Colon (tissue), 2 donors: Measurements from ENCODE around the gene BCL11B.

Experiments used
- FAIRE-seq: peaks from 2 replicates; lab custom pipeline; 2012; peaks lifted over from hg19 to GRCh38; lab: Jason Lieb, UNC
- donor health status: control.
- donor health status: control.

The BCL11B gene

DNA sequence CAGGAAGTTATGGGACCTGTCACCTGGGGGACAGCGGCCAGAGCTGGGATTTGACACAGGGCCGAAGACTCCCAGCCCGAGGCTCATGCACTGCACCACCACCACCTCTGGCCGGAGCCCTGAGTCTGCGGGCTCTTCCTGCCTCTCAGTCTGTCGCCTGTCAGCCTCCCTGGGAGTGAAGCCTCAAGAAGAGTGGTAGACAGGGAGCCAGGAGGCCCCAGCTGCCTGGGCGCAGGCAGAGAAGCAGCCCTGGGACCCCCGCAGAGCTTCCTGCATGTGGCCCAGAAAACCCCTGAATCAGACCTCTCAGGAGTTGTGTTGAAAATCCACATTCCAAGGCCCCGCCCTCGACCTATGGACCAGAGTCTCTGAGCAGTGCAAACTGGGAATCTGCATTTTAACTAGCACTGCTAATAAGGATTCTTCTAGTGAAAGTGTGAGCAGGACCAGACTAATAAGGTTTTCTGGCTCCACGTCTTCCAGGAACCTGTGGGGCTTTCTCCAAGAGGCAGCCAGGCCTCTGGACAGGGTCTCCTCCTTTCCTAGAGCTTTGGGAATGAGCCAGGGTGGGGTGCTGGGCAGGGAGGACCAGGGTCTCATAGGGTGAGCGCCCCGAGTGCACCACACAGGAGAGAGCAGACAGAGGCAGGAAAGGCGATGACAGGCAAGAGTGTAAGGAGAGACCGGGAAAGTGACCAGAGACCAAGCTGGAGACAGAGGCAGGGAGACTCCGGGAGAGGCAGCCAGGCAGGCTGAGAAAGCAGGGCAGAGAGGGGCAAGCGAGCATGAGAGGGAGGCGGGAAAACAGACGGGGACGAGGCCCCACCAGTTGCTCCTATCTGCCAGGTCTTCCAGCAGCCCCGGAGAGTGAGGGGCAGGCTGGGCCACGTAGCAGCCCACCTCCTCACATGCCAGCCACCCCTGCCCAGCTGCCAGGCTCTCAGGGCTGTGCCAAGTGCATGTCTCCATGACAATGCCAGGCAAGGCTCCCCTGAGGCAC lies 112.4 kb downstream of the BCL11B start:
- no peak for FAIRE-seq

DNA sequence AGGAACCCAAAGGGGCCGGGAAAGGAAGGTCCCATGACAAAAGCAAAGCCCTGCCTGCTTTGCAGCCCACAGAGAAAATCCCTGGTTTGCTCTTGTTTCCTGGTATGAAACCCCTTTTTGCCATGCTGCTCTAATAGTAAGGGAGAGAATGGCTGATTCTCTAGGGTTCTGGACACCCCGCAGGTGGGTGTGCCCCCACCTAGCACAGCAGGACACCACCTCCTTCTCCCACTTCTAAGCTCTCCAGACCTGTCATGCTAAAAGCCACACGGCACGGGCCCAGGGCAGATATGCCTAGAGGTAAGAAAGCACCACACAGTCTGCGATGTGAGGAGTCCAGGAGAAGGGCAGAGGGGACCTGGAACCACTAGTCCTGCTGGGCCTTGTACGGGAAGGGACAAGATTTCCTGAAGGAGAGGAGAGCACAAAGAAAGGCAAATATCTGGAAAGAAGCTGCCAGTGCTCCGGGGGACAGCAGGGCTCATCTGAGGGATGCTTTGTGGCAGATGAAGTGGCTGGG lies 113.3 kb downstream of the BCL11B start:
- no peak for FAIRE-seq

DNA sequence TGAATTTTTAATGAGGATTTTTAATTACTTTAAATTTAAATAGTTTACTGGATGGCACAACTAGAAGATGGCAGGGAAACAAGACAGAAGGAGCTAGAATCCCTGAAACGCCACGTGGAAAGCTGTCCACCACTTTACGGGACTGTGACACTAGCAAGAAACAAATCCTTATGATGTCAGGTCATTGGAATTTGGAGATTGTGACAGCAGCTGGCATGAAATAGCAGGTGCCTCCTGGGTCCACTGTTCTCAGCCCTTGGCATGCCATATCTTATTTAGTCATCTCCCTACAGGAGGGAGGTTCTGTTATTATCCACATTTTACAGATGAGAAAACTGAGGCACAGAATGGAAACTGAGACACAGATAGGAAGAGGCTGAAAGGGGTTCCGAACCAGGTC lies 113.8 kb downstream of the BCL11B start:
- no peak for FAIRE-seq

DNA sequence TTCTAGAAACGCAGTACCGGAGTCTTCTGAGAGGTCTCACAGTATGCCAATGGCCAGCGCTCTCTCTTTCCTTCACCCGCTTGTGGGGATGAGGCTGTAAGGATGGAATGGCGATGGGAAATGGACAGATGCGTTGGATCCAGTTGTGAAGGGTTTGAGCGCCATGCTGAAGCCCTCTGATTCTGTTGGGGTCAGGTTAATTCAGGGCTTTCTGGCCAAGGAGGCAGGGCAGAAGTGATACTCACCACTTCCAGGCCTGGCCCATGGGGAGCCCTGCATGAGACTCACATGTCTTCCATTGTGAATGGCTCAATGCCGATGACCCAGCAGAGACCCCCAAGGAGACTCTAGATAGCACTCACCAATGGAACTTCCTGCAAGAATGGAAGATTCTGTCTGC lies 114.3 kb downstream of the BCL11B start:
- no peak for FAIRE-seq

DNA sequence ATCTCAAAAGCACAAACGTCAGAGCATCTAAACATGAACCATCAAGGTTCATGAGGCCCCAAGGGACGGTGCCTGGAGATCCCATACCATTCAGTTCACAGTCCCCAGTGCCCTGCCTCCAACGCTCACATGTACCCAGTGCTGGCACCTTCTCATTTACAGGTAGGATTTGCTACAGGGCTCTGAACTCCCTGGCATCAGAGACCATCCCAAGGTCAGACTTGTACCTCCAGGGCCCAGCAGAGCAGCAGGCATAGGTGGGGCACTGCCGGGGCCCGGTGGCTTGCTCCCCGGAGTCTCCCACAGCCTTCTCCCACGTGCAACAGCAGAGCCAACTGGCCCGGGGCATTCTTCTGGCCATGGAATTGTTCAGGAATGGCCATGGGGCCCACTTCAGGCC lies 114.8 kb downstream of the BCL11B start:
- no peak for FAIRE-seq

DNA sequence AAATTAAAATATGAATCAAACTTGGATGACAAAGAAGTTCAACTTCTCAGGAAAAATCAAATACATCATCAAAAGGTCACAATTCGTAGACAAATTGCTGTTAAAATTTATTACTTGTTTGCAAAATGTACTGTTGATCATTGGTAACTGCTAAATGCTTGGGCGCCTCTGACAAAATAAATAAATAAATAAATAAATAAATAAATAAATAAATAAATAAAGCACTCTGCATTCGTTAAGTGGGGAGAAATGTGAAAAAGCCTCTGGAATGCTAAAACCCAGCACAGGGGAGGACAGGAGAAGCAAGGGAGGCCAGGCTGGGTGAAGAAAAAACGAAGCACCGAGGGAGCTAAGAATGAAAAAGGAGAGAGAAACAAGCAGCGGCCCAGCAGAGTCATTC lies 115.2 kb downstream of the BCL11B start:
- no peak for FAIRE-seq

DNA sequence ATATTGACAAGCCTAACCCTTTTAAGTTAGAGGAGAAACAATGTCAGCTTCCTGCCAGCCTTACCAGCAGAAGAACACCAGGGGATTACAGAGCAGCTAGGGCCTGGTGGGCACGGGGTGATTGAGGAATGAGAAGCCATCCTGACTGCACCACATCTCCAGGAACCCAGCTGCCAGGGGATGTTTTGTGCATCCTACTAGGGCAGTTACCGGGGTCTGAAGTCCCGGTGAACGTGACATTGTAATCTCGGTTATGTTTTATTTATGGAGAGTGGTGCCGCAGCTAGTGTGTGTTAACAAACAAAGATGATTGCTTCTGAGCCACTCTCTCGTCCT lies 115.9 kb downstream of the BCL11B start:
- FAIRE-seq = no peak

DNA sequence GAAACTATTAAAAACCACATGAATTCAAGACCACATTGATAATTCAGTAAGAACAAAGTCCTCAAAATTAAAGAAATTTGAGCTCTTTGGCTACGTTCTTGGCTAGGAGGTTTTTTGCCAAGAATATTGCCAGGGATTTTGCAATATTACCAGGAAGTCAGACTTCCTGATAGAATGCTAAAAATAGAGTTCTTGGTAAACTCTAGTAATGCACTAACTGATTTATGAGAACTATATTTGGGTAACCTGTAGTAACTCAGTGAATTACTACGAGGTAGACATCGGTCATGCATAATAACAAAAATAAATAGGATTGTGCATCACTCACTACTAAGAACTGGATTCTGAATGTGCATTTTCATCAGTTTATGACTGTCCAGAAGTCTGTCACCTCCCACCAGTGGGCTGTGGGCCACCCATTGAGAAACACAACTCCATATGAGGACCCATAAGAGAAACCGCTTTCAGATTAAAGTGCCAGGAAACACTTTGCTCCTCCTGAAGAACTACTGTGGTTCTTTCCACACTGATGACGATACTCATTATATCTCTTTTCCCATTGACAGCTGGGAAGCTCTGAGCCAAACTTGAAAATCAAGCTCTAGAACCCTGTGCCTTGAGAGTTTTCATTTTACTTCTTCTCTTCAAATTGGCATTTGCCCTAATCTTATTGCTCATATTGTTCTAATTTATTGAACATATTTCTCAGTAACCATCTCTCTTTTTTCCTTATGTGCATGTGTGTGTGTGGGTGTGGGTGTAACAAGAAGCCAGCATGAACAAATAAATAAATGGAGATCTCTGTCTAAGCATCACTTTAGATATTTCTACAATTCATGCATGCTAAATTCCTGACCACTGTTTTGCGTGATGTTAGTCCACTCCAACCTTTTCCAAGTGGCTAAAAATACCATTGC lies 116.6 kb downstream of the BCL11B start:
- no peak for FAIRE-seq

DNA sequence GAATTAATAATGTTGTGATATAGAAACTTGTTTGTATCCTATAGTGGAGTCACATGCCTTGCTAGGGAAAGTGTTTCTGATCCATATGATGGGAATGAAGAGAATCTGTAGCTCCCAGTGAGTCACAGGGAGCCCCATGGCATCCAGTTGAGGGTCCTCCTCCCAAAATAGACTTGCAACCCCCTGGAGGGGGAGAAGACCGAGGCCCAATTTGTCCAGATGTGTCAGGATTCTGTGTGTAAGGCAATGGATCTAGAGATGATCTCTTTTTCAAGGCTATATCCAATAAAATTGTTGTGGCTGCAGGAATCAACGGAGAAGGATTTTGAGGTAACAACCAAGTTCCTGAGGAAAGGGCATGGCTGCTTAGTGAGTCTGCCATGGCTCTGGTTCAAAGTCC lies 121.8 kb downstream of the BCL11B start:
- FAIRE-seq = no peak

DNA sequence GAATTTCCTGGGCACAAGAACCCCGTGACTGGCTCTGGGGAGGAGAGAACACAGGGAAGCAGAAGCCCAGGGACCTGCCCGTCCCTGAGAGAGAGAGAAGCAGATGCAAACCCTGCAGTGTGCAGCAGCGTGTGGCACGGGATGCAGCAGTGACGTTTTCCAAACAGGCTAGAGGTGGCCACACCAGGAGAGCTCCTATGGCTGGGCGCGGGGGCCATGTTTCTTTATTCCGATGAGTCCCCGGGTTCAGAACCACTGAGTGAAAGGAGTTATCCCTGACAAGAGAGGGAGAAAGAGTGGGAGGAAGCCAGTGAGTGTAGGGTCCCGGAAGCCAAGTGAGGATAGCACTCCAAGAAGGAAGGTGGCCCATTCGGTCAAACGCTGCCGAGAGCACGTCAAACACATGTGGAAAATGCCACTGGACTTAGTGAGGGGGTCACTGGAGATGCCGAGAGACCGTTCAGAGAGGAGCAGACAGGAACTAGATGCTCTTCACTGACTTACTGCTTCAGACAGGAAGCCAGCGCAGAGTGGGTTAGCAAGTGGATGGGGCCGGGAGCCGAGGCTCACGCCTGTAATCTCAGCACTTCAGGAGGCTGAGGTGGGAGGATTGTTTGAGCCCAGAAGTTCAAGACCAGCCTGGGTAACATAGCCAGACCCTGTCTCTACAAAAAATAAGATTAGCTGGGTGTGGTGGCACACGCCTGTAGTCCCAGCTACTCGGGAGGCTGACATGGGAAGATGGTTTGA lies 123.0 kb downstream of the BCL11B start:
- no peak for FAIRE-seq

DNA sequence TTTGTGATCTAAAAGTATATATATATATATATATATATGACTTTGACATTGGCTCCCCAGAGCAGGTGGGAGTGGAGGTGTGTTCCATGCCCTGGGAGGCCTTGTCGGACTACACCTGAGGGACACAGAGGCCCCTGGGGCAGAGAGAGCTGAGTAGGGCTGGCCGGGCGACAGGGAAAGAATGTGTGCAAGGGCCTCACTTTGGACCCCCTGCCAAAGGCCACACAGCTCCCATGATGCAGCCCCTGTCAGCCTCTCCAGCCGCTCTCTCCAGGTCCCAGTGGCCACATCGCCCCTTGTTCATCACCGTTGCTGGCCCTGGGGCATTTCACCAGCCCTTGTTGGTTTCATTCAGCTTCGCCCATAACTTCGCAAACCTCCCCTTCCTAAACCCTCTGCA lies 123.9 kb downstream of the BCL11B start:
- no peak for FAIRE-seq

DNA sequence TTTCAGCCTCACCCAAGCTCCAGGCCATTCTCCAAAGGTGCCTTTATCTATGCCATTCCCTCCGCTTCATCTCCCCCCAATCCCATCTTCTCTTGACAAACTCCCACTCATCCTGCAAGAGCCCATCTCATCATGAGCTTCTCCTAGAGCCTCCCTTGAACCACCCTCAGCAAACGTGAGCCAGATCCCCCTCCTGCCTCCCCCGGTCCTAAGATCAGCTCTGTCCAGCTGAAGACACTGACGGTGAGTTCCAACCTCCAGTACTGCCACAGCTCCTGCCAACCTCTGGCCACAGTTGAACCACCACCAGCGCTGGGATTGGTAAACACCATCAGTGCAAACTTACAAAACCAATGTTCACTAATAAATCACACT lies 124.6 kb downstream of the BCL11B start:
- no peak for FAIRE-seq

DNA sequence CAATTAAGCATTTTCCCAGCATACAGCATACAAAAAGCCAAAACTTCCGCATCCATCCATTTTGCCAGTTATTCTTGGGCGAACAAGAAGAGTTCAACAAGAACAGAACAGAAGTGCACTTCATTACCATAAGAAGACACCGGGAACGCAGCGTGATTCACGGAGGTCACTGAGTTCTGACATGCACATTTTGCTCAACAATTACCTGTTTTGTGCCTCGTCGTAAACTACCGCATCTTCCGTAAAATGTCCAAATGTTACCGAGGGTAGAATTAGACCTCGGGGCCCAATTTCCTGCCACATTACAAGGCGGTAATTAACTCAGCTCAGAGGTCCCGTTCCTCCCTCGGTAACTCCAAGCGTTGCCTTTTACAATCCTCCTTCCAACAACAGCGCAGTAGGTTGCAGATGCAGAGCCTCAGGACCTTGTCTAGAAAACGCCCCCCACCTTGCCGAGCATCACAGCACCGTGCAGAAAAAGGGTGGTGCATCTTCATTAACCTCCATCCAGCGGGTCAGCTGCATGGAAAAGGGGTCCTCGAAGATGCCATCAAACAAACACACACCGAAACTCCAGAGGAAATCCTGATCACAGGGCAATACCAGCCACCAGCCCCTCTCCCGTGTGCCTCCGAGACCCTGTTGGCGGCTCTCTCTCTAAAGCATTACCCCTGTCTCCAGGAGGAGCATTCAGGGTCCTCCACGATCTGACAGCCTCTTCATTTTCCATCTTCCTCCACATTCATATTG lies 125.2 kb downstream of the BCL11B start:
- FAIRE-seq = no peak

DNA sequence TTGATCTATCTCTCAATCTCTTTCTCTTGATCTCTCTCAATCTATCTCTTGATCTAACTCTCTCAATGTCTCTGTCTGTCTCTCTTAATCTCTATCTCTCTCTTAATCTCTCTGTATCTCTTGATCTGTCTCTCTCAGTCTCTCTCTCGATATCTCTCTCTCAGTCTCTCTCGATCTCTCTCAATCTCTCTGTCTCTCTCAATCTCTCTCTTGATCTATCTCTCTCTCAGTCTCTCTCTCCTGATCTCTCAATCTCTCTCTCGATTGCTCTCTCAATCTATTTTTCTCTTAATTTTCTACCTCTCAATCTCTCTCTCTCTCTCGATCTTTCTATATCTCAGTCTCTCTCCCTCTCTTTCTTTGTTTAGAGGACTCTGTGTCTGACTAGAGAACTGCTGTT lies 126.7 kb downstream of the BCL11B start:
- no peak for FAIRE-seq

DNA sequence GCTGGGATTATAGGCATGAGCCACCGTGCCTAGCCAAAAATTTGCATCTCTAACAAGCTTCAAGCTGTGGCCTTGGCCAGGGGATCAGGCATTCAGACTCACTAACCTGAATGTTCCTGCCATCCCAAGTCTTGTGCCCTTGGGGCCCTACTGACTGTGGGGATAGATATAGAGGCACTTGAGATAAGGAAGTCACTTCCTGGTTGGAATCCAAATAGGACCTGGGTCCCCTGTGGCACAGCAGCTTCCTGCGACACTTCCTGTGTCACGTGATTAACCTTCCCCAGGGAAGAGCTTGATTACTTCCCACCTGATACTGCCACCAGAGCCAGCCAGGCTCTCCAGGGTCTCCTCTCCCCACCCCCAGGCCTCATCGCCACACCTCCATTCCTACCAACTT lies 128.2 kb downstream of the BCL11B start:
- FAIRE-seq = no peak

DNA sequence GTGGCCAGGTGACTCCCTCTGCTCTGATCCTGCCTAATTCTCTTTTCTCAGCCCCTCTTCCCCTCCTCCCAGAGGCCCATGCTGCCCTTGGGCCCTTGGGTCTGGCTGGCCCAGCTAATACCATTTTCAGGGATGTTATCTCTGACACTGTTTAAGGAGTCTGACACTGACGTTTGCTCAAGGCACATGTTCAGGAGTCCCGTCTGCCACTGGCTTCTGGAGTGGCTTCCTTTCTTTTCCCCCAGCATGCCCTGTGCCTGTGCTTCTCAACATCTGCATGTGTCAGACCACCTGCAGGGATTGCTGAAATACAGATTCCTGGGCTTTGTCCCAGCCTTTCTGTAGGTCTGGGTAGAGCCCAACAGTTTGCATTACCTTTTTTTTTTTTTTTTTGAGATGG lies 128.9 kb downstream of the BCL11B start:
- FAIRE-seq = no peak

DNA sequence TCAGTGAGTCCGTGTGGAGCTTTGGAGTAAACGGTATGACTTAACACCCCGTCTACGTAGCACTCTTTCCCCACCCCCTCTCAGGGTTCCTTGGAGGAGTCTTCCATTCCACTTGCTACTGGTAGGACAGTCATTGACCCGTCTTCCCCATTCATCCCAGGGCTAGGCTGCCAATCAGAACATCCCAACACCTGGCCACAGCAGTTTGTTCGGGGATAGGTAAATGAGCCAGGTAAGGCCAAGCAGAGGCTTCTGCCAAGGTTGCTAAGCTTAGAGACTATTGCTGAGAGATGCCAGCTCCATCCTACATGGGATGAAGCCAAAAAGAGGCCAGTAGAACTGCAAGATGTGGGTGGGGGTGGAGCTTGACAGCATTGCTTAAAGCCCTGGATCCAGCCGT lies 130.8 kb downstream of the BCL11B start:
- no peak for FAIRE-seq

DNA sequence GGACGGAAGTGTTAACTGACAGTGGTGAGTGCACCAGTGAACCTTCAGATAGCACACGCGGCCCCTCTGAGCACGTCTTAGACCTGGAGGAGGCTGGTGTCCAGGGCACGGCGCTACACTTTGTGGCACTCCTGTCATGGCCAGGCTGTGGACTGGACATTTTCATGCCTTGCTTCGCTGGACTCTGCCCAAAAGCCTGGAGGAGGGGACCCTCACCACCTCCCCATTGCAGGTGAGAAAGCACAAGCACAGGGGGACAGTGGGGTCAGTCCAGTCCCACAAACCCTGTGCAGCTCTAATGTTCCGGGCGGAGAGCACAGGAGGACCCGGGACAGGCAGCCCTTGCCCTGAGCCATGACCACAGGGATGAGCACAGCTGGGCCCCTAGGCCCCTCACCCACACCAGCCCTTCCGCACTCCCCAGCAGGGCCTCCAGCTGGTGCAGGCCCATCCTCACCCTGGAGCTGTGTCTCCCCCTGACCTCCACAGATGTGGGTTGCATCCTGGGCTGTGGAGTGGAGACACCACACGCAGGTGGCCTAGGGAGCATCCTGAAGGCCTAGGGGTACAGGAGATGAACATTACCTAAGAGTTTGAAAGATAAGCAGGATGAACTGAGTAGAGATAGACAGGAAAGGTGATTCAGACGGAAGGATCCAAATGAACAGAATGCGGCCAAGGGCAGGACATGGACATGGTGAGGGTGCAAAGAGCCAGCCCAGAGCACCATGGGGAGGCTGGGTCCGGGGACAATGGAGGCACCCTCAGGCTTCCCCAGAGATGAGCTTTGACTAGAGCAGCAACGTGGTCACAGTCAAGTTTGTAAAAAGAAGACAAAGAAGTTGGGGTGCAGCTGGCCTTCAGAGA lies 132.8 kb downstream of the BCL11B start:
- no peak for FAIRE-seq

DNA sequence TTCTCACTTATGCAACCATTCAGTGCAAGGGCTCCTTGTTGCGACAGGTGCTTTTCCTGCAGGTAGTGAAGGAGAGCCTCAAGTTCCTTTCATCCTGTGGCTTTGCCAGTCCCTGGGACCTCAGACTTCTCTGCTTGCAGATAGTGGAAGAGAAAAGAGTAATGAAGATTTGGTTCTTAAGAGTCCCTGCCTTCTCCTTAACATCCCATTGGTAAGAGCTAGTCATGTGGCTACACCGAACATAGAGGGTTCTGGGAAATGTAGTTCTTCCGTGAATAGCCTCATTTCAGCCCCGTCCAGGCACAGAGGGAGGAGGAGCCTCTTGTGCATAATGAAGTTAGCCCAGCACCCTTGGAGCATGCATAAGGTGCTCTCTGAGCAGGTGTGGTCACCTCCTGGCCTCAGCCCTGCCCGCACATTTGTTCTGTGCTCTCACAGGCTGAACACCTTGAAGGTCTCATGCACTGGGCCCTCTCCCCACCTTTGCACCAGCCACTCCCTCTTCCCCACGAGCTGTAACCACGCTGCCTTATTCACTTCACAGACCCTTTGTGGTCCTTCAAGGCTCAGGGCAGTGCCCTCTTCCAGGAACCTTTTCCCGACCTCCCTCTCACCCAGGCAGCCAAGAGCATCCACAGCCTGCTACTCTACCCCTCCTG lies 134.0 kb downstream of the BCL11B start:
- no peak for FAIRE-seq
